ENCODE measurements around the gene ZNF496. TPM values are rescaled to one million over a fixed set of nuclear protein-coding genes. Genes with fewer than 3 reads are reported as not detected.
A peak's percentile ranks its signal among the peaks of the same experiment; 100 is the strongest.

Gene ZNF496
- total RNA-seq, 2 donors from 2014 or later = 11.7 to 15.6 TPM

DNA sequence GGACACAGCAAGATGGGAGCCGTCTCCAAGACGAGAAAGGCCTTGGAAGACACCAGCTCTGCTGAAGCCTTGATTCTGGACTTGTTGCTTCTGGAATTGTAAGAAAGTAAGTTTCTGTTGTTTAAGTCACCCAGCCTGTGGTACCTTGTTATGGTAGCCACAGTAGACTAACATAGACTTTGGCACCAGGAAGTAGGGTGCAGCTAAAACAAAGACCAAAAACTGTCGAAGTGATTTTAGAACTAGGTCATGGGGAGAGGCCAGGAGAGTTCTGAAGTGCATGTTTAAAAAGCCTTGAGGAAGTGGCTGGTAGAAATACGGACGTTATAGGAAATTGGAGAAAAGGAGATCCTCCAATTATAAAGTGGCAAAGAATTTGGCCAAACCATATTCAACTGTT lies 28.5 kb downstream of the ZNF496 start:
- Histone ChIP-seq H3K9ac (ENCODE audit: low read depth in 2 of 2, low read length in 2 of 2) (no peak overlapping the region), H3K36me3 (no peaks in the 10 kb centered on the region), H3K4me1 (no peaks in the 10 kb centered on the region), H3K27me3 (no peaks in the 10 kb centered on the region), H3K27ac (peak overlapping the region; percentile 47), H3K9me3 (no peaks in the 10 kb centered on the region), H3K4me3 (no peak overlapping the region)
- DNase-seq = peak; percentile 33
- TF ChIP-seq, protein P1, sequence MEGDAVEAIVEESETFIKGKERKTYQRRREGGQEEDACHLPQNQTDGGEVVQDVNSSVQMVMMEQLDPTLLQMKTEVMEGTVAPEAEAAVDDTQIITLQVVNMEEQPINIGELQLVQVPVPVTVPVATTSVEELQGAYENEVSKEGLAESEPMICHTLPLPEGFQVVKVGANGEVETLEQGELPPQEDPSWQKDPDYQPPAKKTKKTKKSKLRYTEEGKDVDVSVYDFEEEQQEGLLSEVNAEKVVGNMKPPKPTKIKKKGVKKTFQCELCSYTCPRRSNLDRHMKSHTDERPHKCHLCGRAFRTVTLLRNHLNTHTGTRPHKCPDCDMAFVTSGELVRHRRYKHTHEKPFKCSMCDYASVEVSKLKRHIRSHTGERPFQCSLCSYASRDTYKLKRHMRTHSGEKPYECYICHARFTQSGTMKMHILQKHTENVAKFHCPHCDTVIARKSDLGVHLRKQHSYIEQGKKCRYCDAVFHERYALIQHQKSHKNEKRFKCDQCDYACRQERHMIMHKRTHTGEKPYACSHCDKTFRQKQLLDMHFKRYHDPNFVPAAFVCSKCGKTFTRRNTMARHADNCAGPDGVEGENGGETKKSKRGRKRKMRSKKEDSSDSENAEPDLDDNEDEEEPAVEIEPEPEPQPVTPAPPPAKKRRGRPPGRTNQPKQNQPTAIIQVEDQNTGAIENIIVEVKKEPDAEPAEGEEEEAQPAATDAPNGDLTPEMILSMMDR (IDR thresholded peaks at IDR 0.05) = no peak
- intact Hi-C loops (cut with DNase I) = no loop called here

GRCh38 chr1:247301176-247301540 lies 30.5 kb downstream of the ZNF496 start:
- Histone ChIP-seq H3K27ac (no peak overlapping the region), H3K9ac (ENCODE audit: low read depth in 2 of 2, low read length in 2 of 2) (no peak overlapping the region), H3K36me3 (no peaks in the 10 kb centered on the region), H3K9me3 (no peaks in the 10 kb centered on the region), H3K4me1 (no peaks in the 10 kb centered on the region), H3K4me3 (no peak overlapping the region), H3K27me3 (no peaks in the 10 kb centered on the region)
- TF ChIP-seq, protein P1 (IDR thresholded peaks at IDR 0.05) = no peak
- DNase-seq = no peak
- intact Hi-C loops (cut with DNase I) = no loop called here

DNA sequence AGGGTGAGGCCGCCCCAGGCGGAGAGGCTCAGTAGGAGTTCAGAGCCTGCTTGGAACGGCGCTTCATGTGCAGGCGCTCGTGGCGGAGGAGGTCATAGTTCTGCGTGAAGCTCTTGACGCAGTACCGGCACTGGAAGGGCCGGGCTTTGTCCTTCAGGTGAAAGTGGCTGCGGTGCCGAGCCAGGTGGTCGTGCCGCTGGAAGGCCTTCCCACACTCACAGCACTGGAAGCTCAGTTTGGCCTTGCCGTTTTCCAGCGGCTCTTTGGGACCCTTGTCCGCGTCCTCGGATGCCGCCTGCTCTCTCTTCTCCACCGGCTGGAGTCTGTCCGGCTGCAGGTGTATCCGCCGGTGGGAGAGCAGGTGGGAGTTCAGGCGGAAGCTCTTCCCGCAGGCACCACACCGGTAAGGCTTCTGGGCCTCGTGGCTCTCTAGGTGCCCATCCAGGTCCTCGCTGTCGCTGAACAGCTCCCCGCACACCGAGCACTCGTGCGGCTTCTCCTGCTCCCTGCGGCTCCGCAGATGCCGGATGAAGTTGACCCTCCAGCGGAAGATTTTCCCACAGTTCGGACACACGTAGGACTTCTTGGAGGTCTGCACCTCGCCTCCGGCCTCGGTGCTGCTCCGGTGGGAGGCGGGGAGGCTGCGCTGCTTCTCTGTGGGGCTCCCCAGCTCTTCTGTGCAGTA lies 31.0 kb downstream of the ZNF496 start:
- Histone ChIP-seq H3K9ac (ENCODE audit: low read depth in 2 of 2, low read length in 2 of 2) (no peak overlapping the region), H3K9me3 (no peaks in the 10 kb centered on the region), H3K36me3 (no peaks in the 10 kb centered on the region), H3K4me3 (no peak overlapping the region), H3K27me3 (no peaks in the 10 kb centered on the region), H3K4me1 (no peaks in the 10 kb centered on the region), H3K27ac (no peak overlapping the region)
- intact Hi-C loops (cut with DNase I) = no loop called here
- no peak for DNase-seq
- TF ChIP-seq, protein P1 (IDR thresholded peaks at IDR 0.05) = no peak

DNA sequence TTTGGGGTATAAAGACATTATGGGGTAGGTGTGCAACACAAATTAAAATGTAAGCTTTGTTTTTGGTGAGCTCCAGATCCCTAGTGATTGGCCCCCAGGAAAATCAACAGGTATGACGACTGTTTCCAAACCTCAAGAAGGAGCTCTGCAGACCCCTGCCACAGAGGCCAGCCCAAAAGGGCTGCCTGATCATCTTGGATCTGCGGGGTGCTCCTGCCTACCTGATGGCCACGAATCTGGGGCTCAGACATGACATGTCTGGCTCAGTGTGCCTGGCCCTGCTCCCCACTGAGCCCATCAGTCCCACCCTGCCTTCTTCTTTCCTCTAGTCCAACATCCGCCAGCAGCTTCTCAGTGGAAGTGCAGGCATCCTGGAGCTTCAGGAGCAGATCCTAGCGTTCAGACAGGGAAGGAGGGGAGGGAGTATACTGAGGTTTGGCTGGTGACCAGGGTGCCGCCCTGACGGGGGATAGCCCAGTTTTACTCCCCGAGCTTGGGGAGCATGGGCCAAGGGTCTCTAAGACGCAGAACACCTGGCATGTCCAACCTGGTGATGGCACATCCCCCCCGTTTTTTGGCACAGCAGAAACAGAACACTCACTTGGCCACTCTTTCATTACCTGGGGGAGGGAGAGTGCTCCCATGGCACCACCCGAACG lies 31.8 kb downstream of the ZNF496 start:
- TF ChIP-seq, protein P1 (IDR thresholded peaks at IDR 0.05) = no peak
- no peak overlapping the region for H3K4me3 ChIP-seq
- no peaks in the 10 kb centered on the region for H3K27me3 ChIP-seq
- no peaks in the 10 kb centered on the region for H3K9me3 ChIP-seq
- no peak overlapping the region for H3K9ac ChIP-seq (ENCODE audit: low read depth in 2 of 2, low read length in 2 of 2)
- no peak overlapping the region for H3K27ac ChIP-seq
- H3K4me1 ChIP-seq = no peaks in the 10 kb centered on the region
- H3K36me3 ChIP-seq = no peaks in the 10 kb centered on the region
- no peak for DNase-seq
- intact Hi-C loops (cut with DNase I) = no loop called here

DNA sequence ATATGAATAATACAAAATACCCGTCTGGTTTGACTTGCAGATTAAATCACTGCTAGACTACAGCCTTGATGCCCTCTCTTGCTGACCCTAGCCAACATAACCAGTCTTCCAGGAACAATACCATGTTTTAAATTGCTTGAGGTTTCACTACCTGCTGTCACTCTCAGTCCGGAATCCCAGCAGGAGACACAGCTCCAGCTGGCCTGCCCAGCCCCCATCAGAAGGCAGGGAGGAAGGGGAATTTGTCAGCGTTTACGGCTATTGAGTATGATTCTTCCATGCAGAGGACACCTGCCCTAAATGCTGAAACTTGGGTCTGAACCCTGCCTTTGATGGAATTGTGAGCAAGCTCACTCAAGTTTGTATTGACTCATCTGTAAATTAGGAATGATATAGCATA lies 33.0 kb downstream of the ZNF496 start:
- TF ChIP-seq, protein P1 (IDR thresholded peaks at IDR 0.05) = no peak

More for the DNA sequence above, 33.0 kb downstream of the ZNF496 start:
- Histone ChIP-seq H3K27me3 (no peaks in the 10 kb centered on the region), H3K4me1 (no peaks in the 10 kb centered on the region), H3K27ac (peak overlapping the region; percentile 29), H3K36me3 (no peaks in the 10 kb centered on the region), H3K4me3 (no peak overlapping the region), H3K9me3 (no peaks in the 10 kb centered on the region), H3K9ac (ENCODE audit: low read depth in 2 of 2, low read length in 2 of 2) (no peak overlapping the region)
- intact Hi-C loops (cut with DNase I) = no loop called here
- no peak for DNase-seq
